GM12878 (cell line): ENCODE data around the gene DISP2. TPM values are rescaled to one million over a fixed set of nuclear protein-coding genes. Genes with fewer than 3 reads are reported as not detected.
A peak's percentile ranks its signal among the peaks of the same experiment; 100 is the strongest.

Experiments used
- ATAC-seq: fragments of 200-7000 bp; cut with Tn5 transposase; 3 replicates; pipeline ENCODE4 v1.9.1; 2020; ENCODE audit warnings: mild to moderate bottlenecking, moderate library complexity
- BruUV-seq: library from RNA; stranded (reverse); fragments of 400-500 nt; replicated peaks from 2 replicates; lab custom pipeline; 2021; lab: Mats Ljungman, UMichigan
- CTCF ChIA-PET: fragments of 300-600 bp; sonication (Branson Sonifier 250); formaldehyde crosslinking; extraction: SDS; loops from one replicate; lab custom pipeline; 2021; ENCODE audit warnings: inconsistent platforms; lab: Yijun Ruan, JAX
- POLR2A ChIA-PET: fragments of 350-600 bp; formaldehyde crosslinking; extraction: SDS; loops from one replicate; lab custom pipeline; 2021; ENCODE audit warnings: inconsistent platforms; lab: Charles Lee
- RAD21 ChIA-PET: fragments of 300-600 bp; sonication (Branson Sonifier 250); formaldehyde crosslinking; loops from one replicate; lab custom pipeline; 2023; ENCODE audit warnings: antibody characterized with exemption; ENCODE audit not compliant: unreplicated experiment; lab: Charles Lee
- SMC1A ChIA-PET: fragments of 300-600 bp; sonication (Branson Sonifier 250); formaldehyde crosslinking; loops from one replicate; lab custom pipeline; 2023; ENCODE audit not compliant: unreplicated experiment, uncharacterized antibody; lab: Charles Lee
- DNase-seq: peaks from one replicate; pipeline ENCODE4 v3.0.0-alpha.2; 2011; ENCODE audit warnings: low read depth, low spot score
- FAIRE-seq: peaks from 3 replicates; lab custom pipeline; 2011; peaks lifted over from hg19 to GRCh38; lab: Jason Lieb, UNC
- H2AFZ ChIP-seq: 2 replicates; pipeline ENCODE4 v1.6.0; 2011; ENCODE audit warnings: low read depth, low read length, control low read depth; ENCODE audit not compliant: control insufficient read depth
- H3K27ac ChIP-seq: 2 replicates; pipeline ENCODE4 v1.5.1; 2011; ENCODE audit warnings: control low read depth; ENCODE audit not compliant: control insufficient read depth, insufficient read depth
- H3K27me3 ChIP-seq, 2 experiments: replicated peaks in 1 of 2; 2 replicates each; pipeline versions ENCODE4 v1.6.0 to v1.6.1; 2011; ENCODE audit warnings: low read length in 1 of 2; ENCODE audit not compliant: control insufficient read depth in 2 of 2, insufficient read depth in 2 of 2
- H3K36me3 ChIP-seq, 2 experiments: 2 replicates each; pipeline ENCODE4 v1.5.1; 2011; ENCODE audit warnings: low read length in 1 of 2; ENCODE audit not compliant: control insufficient read depth in 2 of 2, insufficient read depth in 2 of 2
- H3K4me1 ChIP-seq: 2 replicates; pipeline ENCODE4 v1.6.1; 2011; ENCODE audit warnings: mild to moderate bottlenecking, low read length, moderate library complexity, mixed read lengths; ENCODE audit not compliant: control insufficient read depth, insufficient read depth
- H3K4me2 ChIP-seq: 2 replicates; pipeline ENCODE4 v1.6.0; 2011; ENCODE audit warnings: control low read depth; ENCODE audit not compliant: control insufficient read depth, insufficient read depth
- H3K4me3 ChIP-seq: fragments of 200-600 bp; sonication (generic); 2 replicates; pipeline ENCODE4 v1.5.1; 2016
- H3K79me2 ChIP-seq: 2 replicates; pipeline ENCODE4 v1.6.0; 2011; ENCODE audit warnings: low read length; ENCODE audit not compliant: control insufficient read depth, insufficient read depth
- H3K9ac ChIP-seq: 2 replicates; pipeline ENCODE4 v1.8.0; 2011; ENCODE audit warnings: low read length, control low read depth, mixed read lengths; ENCODE audit not compliant: control insufficient read depth, insufficient read depth
- H3K9me3 ChIP-seq: replicated peaks from 3 replicates; pipeline ENCODE4 v1.5.1; 2011; ENCODE audit warnings: mild to moderate bottlenecking, low read length; ENCODE audit not compliant: control insufficient read depth, insufficient read depth
- H4K20me1 ChIP-seq: 2 replicates; pipeline ENCODE4 v1.6.0; 2011; ENCODE audit not compliant: control insufficient read depth, insufficient read depth
- FOS ChIP-seq: IDR thresholded peaks from 3 replicates; pipeline ENCODE4 v1.6.1; 2011; ENCODE audit warnings: borderline replicate concordance; ENCODE audit not compliant: insufficient read length; ENCODE audit errors: extremely low read depth
- SIX5 ChIP-seq: IDR thresholded peaks from 2 replicates; pipeline ENCODE4 v1.6.1; 2011; ENCODE audit warnings: mild to moderate bottlenecking, low read depth, low read length, moderate library complexity; ENCODE audit not compliant: severe bottlenecking
- SRF ChIP-seq, 2 experiments: IDR thresholded peaks; 2 replicates each; pipeline ENCODE4 v1.6.1; 2011; ENCODE audit warnings: low read depth in 2 of 2, low read length in 2 of 2, mild to moderate bottlenecking in 1 of 2, moderate library complexity in 1 of 2
- SUZ12 ChIP-seq: fragments of 200-600 bp; sonication (generic); IDR thresholded peaks from one replicate; pipeline ENCODE4 v1.6.1; 2018; ENCODE audit warnings: antibody characterized with exemption, mild to moderate bottlenecking; ENCODE audit not compliant: unreplicated experiment
- WGBS: methylation state at CpG from one replicate; pipeline ENCODE4 v1.1.6; 2016; ENCODE audit warnings: low lambda C conversion rate; ENCODE audit not compliant: insufficient replicate concordance, insufficient coverage; ENCODE audit errors: missing lambda C conversion rate; 5-methylcytosine and 5-hydroxymethylcytosine counted together
- in situ Hi-C: fragments of 300-500 bp; cut with MboI; formaldehyde crosslinking; loops from 9 replicates; pipeline ENCODE4 v1.14.3; 2018; ENCODE audit warnings: mixed read lengths
- intact Hi-C: fragments of 100-400 bp; cut with micrococcal nuclease; formaldehyde crosslinking; loops from one replicate; pipeline ENCODE4 v1.14.2; 2022; ENCODE audit not compliant: unreplicated experiment
- polyA plus RNA-seq, 11 experiments: library from polyadenylated mRNA; depleted of rRNA in 4 of 11; unstranded in 6 of 11; stranded (reverse) in 5 of 11; fragments of >200 nt; fragmentation: Nextera tagmentation in 4 of 11; fragmentation: Illumina TruSeq in 1 of 11; extraction: Ambion mirVana in 4 of 11; extraction: Trizol in 1 of 11; gene quantifications; 1 replicate in 1 of 11; 2 replicates in 10 of 11; pipeline versions ENCODE4 v1.2.1 to v1.2.3, GENCODE V29; 2011 to 2016; ENCODE audit warnings: inconsistent platforms in 2 of 11, missing spikeins in 2 of 11, low read depth in 1 of 11
- total RNA-seq, 4 experiments: library from RNA; depleted of rRNA in 3 of 4; stranded (reverse); fragments of >200 nt in 3 of 4; fragmentation: Illumina TruSeq in 1 of 4; extraction: Trizol in 1 of 4; gene quantifications; 2 replicates each; pipeline versions ENCODE4 v1.2.1 to v1.2.3, GENCODE V29; 2013 to 2021
- TF ChIP-seq, protein P1 (sequence below): IDR thresholded peaks from 2 replicates; pipeline ENCODE4 v1.6.1; 2012; ENCODE audit warnings: low read depth, low read length, improper control_type of control experiment
- TF ChIP-seq, protein P2 (sequence below): IDR thresholded peaks from 2 replicates; pipeline ENCODE4 v1.6.1; 2012; ENCODE audit warnings: improper control_type of control experiment, low read depth, low read length; ENCODE audit not compliant: insufficient replicate concordance

Gene DISP2
- total and polyA plus RNA-seq, 10 of the 15 experiments (the other 5 are each of a cell fraction or from before 2014, with no cell fraction given) = under 0.01 to 0.20 (median 0.12) TPM; not detected in 7

DNA sequence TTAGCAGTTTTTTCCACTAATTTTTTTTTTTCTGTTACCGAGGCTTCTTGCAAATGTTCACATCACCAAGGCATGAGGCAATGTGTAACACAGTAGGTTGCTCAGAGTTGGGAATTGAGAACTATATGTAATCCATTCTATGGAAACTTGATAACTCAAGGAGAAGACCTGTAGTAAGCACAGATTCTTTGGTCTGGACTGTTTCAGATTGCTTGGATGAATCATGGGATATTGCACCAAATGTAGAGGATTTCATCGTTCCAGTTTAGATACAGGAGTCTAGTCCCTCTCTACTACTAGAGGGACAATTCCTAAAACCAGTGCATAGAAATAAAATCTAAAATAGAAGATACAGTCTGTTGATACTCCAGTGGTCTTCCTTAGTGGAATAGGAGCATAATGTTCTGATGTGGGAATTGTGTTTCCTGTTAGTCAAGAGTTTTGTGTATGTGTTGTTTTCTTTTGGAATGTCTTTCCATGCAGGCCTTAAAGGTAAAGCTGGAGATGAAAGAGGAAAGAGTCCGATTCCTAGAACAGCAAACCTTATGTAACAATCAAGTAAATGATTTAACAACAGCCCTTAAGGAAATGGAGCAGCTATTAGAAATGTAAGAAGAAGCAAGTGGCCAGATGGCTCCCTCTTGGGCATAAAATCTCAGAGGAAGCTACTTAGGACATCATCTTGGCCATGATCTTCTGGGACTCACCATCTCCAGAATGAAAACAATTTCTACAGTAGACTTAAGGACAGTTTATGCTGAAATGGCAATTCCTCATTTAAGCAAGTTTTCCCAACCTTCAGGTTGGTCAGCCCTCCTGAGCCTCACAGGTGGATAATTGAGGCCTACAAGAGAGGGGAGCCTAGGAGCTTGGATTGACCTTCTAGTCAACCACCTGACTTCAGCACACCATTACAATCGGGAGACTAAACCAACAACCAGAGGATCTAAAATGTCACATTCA, 35.2 kb downstream of the DISP2 start:
- FAIRE-seq (no peak), ATAC-seq (no peak), DNase-seq (no peak)
- SMC1A ChIA-PET = interaction anchor here (0.6 to 0.8 kb wide), 2 partner anchors 12 to 987 kb away, joined by 3 to 4 read pairs; partner anchors contain the start of gene IVD
- in situ Hi-C loops (no loop called here), intact Hi-C loops (no loop called here)
- no peaks in the 10 kb centered on the region for H3K4me1 ChIP-seq
- CTCF ChIA-PET = interaction anchor here (1.3 kb wide), 1 partner anchor 9 kb away, joined by 3 read pairs; no protein-coding TSS in a partner anchor
- TSS peak; percentile 68 for BruUV-seq
- no peak overlapping the region for H3K4me2 ChIP-seq
- no peak overlapping the region for H3K4me3 ChIP-seq
- RAD21 ChIA-PET = no interaction called here
- WGBS = 96% methylated on average over 4 of the region's 4 CpGs
- no peak overlapping the region for H3K27ac ChIP-seq
- H3K9ac ChIP-seq = no peak overlapping the region
- no peaks in the 10 kb centered on the region for H3K9me3 ChIP-seq
- H2AFZ ChIP-seq = no peak overlapping the region
- POLR2A ChIA-PET = no interaction called here
- no peaks in the 10 kb centered on the region for H3K27me3 ChIP-seq
- peaks cover 6 to 13% of the 10 kb centered on the region in 2 experiments; a peak in 3 of 4 replicates for H3K36me3 ChIP-seq
- TF ChIP-seq SIX5 (no peak), SUZ12 (no peak), SRF (IDR thresholded peaks at IDR 0.05; ENCODE audit: low read depth in 2 of 2, low read length in 2 of 2) (no peak), FOS (no peak)
- TF ChIP-seq, protein P1, sequence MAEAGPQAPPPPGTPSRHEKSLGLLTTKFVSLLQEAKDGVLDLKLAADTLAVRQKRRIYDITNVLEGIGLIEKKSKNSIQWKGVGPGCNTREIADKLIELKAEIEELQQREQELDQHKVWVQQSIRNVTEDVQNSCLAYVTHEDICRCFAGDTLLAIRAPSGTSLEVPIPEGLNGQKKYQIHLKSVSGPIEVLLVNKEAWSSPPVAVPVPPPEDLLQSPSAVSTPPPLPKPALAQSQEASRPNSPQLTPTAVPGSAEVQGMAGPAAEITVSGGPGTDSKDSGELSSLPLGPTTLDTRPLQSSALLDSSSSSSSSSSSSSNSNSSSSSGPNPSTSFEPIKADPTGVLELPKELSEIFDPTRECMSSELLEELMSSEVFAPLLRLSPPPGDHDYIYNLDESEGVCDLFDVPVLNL = no peak
- TF ChIP-seq, protein P2, sequence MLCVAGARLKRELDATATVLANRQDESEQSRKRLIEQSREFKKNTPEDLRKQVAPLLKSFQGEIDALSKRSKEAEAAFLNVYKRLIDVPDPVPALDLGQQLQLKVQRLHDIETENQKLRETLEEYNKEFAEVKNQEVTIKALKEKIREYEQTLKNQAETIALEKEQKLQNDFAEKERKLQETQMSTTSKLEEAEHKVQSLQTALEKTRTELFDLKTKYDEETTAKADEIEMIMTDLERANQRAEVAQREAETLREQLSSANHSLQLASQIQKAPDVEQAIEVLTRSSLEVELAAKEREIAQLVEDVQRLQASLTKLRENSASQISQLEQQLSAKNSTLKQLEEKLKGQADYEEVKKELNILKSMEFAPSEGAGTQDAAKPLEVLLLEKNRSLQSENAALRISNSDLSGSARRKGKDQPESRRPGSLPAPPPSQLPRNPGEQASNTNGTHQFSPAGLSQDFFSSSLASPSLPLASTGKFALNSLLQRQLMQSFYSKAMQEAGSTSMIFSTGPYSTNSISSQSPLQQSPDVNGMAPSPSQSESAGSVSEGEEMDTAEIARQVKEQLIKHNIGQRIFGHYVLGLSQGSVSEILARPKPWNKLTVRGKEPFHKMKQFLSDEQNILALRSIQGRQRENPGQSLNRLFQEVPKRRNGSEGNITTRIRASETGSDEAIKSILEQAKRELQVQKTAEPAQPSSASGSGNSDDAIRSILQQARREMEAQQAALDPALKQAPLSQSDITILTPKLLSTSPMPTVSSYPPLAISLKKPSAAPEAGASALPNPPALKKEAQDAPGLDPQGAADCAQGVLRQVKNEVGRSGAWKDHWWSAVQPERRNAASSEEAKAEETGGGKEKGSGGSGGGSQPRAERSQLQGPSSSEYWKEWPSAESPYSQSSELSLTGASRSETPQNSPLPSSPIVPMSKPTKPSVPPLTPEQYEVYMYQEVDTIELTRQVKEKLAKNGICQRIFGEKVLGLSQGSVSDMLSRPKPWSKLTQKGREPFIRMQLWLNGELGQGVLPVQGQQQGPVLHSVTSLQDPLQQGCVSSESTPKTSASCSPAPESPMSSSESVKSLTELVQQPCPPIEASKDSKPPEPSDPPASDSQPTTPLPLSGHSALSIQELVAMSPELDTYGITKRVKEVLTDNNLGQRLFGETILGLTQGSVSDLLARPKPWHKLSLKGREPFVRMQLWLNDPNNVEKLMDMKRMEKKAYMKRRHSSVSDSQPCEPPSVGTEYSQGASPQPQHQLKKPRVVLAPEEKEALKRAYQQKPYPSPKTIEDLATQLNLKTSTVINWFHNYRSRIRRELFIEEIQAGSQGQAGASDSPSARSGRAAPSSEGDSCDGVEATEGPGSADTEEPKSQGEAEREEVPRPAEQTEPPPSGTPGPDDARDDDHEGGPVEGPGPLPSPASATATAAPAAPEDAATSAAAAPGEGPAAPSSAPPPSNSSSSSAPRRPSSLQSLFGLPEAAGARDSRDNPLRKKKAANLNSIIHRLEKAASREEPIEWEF = no peak
- H3K79me2 ChIP-seq = no peaks in the 10 kb centered on the region
- H4K20me1 ChIP-seq = no peaks in the 10 kb centered on the region
